Thymus (tissue), 11 donors: Measurements from ENCODE around the gene FGF14. TPM values are rescaled to one million over a fixed set of nuclear protein-coding genes. Genes with fewer than 3 reads are reported as not detected.

Experiments used
- DNase-seq, 9 donors: peaks; one replicate each; pipeline ENCODE4 v3.0.0-alpha.2; 2013; ENCODE audit warnings: low spot score in 9 of 9, low read depth in 6 of 9, missing footprints in 1 of 9
- H3K27ac ChIP-seq, 2 donors: one replicate each; pipeline ENCODE4 v1.5.1; 2013; ENCODE audit warnings: control low read depth in 1 of 2, low read depth in 1 of 2, low read length in 1 of 2, mild to moderate bottlenecking in 1 of 2, moderate library complexity in 1 of 2
- H3K27me3 ChIP-seq, 2 donors: one replicate each; pipeline ENCODE4 v1.5.1; 2013; ENCODE audit warnings: low read length in 1 of 2; ENCODE audit not compliant: control insufficient read depth in 2 of 2, insufficient read depth in 1 of 2
- H3K36me3 ChIP-seq, 2 donors: one replicate each; pipeline ENCODE4 v1.5.1; 2013; ENCODE audit warnings: low read length in 1 of 2, mild to moderate bottlenecking in 1 of 2, moderate library complexity in 1 of 2; ENCODE audit not compliant: control insufficient read depth in 2 of 2, insufficient read depth in 2 of 2
- H3K4me1 ChIP-seq, 2 donors: one replicate each; pipeline ENCODE4 v1.5.1; 2013; ENCODE audit warnings: low read length in 2 of 2; ENCODE audit not compliant: control insufficient read depth in 2 of 2, insufficient read depth in 2 of 2
- H3K4me3 ChIP-seq, 2 donors: one replicate each; pipeline ENCODE4 v1.5.1; 2013; ENCODE audit warnings: low read length in 2 of 2, control low read depth in 1 of 2, mild to moderate bottlenecking in 1 of 2
- H3K9me3 ChIP-seq, 2 donors: one replicate each; pipeline ENCODE4 v1.5.1; 2013; ENCODE audit warnings: low read length in 1 of 2, mild to moderate bottlenecking in 1 of 2; ENCODE audit not compliant: control insufficient read depth in 2 of 2, insufficient read depth in 1 of 2
- WGBS: extraction: QIAGEN DNeasy Blood & Tissue Kit; methylation state at CpG from one replicate; pipeline ENCODE4 v1.1.7; 2013; 5-methylcytosine and 5-hydroxymethylcytosine counted together
- polyA plus RNA-seq: library from polyadenylated mRNA; stranded (reverse); fragments of 200-250 nt; gene quantifications from one replicate; pipeline ENCODE4 v1.2.3, GENCODE V29; 2013
- total RNA-seq: library from RNA; stranded (reverse); fragments of 120-200 nt; gene quantifications from one replicate; pipeline ENCODE4 v1.2.4, GENCODE V29; 2013
- donor health status: healthy.

Gene FGF14
- total and polyA plus RNA-seq, 2 donors: 0.05 to 0.14 TPM

GRCh38 chr13:102170305-102170704 is 231.5 kb downstream of the FGF14 start:
- H3K36me3 ChIP-seq: no peaks in the 10 kb centered on the region
- no peak overlapping the region for H3K4me3 ChIP-seq
- H3K27ac ChIP-seq: no peak overlapping the region
- no peaks in the 10 kb centered on the region for H3K4me1 ChIP-seq
- H3K27me3 ChIP-seq: no peaks in the 10 kb centered on the region
- 72% methylated on average over 6 of the region's 6 CpGs for WGBS
- DNase-seq: no peak
- no peaks in the 10 kb centered on the region for H3K9me3 ChIP-seq

- H3K27me3 ChIP-seq: no peaks in the 10 kb centered on the region
- 66% methylated on average over 2 of the region's 2 CpGs for WGBS
Measured at GRCh38 chr13:102169471-102170015, 232.3 kb downstream of the FGF14 start.

GRCh38 chr13:102152790-102153189 is 249.1 kb downstream of the FGF14 start:
- DNase-seq: no peak
- Histone ChIP-seq H3K9me3 (no peaks in the 10 kb centered on the region), H3K4me3 (no peak overlapping the region), H3K27ac (no peak overlapping the region), H3K4me1 (no peaks in the 10 kb centered on the region), H3K27me3 (no peaks in the 10 kb centered on the region), H3K36me3 (no peaks in the 10 kb centered on the region)
- 88% methylated on average over 5 of the region's 5 CpGs for WGBS

More at GRCh38 chr13:102169471-102170015, 232.3 kb downstream of the FGF14 start:
- Histone ChIP-seq H3K27ac (no peak overlapping the region), H3K4me1 (no peaks in the 10 kb centered on the region), H3K36me3 (no peaks in the 10 kb centered on the region), H3K9me3 (no peaks in the 10 kb centered on the region), H3K4me3 (no peak overlapping the region)
- no peak for DNase-seq

GRCh38 chr13:102147353-102147752 is 254.5 kb downstream of the FGF14 start:
- H3K4me3 ChIP-seq: no peak overlapping the region
- H3K36me3 ChIP-seq: no peaks in the 10 kb centered on the region
- no peaks in the 10 kb centered on the region for H3K4me1 ChIP-seq
- H3K27me3 ChIP-seq: no peaks in the 10 kb centered on the region
- no peaks in the 10 kb centered on the region for H3K9me3 ChIP-seq
- no peak overlapping the region for H3K27ac ChIP-seq
- DNase-seq: no peak

DNA sequence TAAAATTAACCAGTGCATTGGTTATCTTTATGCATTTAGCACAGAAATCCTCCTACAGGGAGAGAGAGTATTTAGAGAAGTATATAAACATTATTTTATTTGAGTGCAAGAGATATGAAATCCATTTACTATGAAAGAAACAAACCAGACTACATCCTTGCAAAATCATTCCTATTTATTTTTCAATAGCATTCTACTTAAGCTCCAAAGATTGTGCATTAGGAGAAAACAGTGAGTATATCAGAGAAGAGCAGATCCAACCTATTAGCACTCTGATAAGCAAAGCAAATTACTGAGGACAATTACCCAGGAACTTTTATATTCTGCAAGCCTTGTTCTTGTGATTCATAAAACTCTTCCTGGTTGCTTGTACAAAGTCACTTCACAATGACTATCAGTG is 256.1 kb downstream of the FGF14 start:
- Histone ChIP-seq H3K27me3 (no peaks in the 10 kb centered on the region), H3K9me3 (no peaks in the 10 kb centered on the region)

GRCh38 chr13:102142473-102142826 is 259.4 kb downstream of the FGF14 start:
- no peaks in the 10 kb centered on the region for H3K4me1 ChIP-seq
- WGBS: 93% methylated on average over 1 of the region's 1 CpG
- H3K36me3 ChIP-seq: no peaks in the 10 kb centered on the region
- DNase-seq: no peak
- H3K27ac ChIP-seq: no peak overlapping the region
- H3K4me3 ChIP-seq: no peak overlapping the region
- H3K27me3 ChIP-seq: no peaks in the 10 kb centered on the region
- H3K9me3 ChIP-seq: no peaks in the 10 kb centered on the region

More for the DNA sequence above, 256.1 kb downstream of the FGF14 start:
- Histone ChIP-seq H3K27ac (no peak overlapping the region), H3K4me1 (no peaks in the 10 kb centered on the region), H3K36me3 (no peaks in the 10 kb centered on the region), H3K4me3 (no peak overlapping the region)
- no peak for DNase-seq

DNA sequence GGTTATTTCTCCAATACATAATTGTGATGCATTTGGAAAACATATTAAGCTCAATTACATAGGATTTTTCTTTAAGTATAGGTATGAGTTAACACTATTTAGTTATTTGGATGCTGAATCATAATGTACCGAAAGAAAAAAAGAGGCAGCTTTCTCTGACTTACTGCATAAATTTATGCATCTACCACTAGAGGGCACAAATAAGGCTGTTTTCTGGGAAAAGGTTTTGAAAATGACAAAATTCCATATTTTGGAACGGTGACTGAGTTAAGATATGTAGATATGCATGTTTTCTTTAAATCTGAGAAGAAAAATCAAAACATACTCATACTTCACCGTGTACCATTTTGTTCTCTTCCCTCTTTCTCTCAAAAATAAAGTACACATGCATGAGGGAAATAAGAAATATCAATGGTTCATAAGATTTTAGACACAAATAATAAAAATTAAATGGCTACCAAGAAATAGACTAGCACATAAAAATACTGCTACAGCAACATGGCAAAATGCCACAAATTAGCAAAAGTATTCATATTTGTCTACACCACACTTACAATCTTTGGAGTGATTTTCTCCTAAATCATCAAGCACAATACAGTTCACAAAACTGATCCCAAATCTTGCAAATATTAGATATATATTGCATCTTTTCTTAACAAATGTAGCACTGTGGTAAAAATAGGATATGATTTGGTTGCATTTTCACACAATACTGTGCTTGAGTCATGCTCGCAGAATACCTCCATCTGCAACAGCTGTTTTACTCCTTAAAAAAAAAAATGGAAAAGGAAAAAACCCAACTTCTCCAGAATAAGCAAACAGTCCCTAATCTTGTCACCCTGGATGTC is 260.0 kb downstream of the FGF14 start:
- Histone ChIP-seq H3K9me3 (no peaks in the 10 kb centered on the region), H3K27ac (no peak overlapping the region), H3K27me3 (no peaks in the 10 kb centered on the region), H3K4me3 (no peak overlapping the region), H3K36me3 (no peaks in the 10 kb centered on the region), H3K4me1 (no peaks in the 10 kb centered on the region)
- WGBS: 48% methylated on average over 4 of the region's 4 CpGs
- no peak for DNase-seq

DNA sequence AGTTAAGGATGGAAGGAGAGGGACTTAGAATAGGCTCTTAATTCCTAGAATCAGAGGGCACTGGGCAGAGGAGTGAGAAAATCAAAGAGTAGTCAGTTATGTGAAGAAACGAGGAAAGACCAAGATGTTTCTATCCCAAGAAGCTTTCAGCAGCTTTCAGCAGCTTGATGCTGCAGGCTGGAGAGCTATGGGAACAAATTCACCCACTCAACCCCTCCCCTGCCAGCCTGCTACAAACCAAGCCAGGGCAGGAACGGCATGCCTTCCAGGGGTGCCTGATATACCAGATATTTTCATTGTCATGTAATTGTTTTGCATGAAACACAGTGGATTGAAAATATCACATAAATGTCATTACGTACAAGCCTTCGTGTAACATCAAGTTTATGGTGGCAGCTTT is 262.2 kb downstream of the FGF14 start:
- H3K9me3 ChIP-seq: no peaks in the 10 kb centered on the region
- H3K27ac ChIP-seq: no peak overlapping the region
- no peak for DNase-seq
- H3K4me3 ChIP-seq: no peak overlapping the region
- H3K27me3 ChIP-seq: no peaks in the 10 kb centered on the region
- H3K36me3 ChIP-seq: no peaks in the 10 kb centered on the region
- H3K4me1 ChIP-seq: no peaks in the 10 kb centered on the region
- 89% methylated on average over 4 of the region's 4 CpGs for WGBS

DNA sequence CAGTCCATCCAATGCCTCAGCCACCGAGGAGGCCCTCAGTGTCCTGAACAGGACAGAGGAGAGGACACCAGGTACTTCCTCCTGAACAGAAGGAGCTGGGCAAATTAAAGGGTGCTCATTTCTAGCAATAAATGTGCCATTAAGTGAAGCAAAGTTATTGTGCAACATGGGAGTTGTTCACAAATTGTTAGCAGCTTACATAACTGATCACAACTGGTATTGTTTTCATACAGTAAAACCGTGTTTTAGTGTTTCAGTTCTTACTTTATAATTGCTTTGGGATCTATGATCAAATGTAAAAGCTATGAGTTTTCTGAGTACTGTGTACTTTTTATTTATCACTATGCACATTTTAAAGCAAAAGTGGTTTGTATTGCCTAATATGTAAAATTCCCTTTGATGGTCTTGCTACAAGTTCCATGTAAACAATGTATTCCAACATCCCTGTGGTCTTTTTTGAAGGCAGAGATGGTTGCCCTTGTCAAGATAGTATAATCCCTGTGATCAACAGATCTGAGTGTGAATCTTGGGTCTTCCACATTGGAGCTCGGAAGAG is 263.1 kb downstream of the FGF14 start:
- no peak for DNase-seq

More for the DNA sequence above, 263.1 kb downstream of the FGF14 start:
- H3K4me3 ChIP-seq: no peak overlapping the region
- no peaks in the 10 kb centered on the region for H3K9me3 ChIP-seq
- H3K27ac ChIP-seq: no peak overlapping the region
- no peaks in the 10 kb centered on the region for H3K4me1 ChIP-seq
- no peaks in the 10 kb centered on the region for H3K36me3 ChIP-seq
- 91% methylated on average over 3 of the region's 3 CpGs for WGBS
- no peaks in the 10 kb centered on the region for H3K27me3 ChIP-seq
